Kidney epithelial cell (primary cell): ENCODE data around the gene LAMC1. TPM values are rescaled to one million over a fixed set of nuclear protein-coding genes. Genes with fewer than 3 reads are reported as not detected.
"Not testable (repeated sequence)": the region's sequence is repeated elsewhere in the genome, so short reads cannot be mapped to it uniquely, and the experiment has no call there.

ENCODE experiments used
- DNase-seq: peaks from one replicate; pipeline ENCODE4 v3.0.0-alpha.2; 2010; ENCODE audit warnings: low read depth
- H3K27me3 ChIP-seq: 2 replicates; pipeline ENCODE4 v1.6.0; 2011; ENCODE audit warnings: low read length; ENCODE audit not compliant: control insufficient read depth, insufficient read depth
- H3K36me3 ChIP-seq: 2 replicates; pipeline ENCODE4 v1.5.1; 2011; ENCODE audit warnings: low read length; ENCODE audit not compliant: control insufficient read depth, insufficient read depth
- H3K4me3 ChIP-seq: 2 replicates; pipeline ENCODE4 v1.5.1; 2011; ENCODE audit warnings: low read depth, mild to moderate bottlenecking, control low read depth, low read length
- total RNA-seq: library from RNA; depleted of rRNA; stranded (reverse); fragments of >200 nt; gene quantifications from 2 replicates; pipeline ENCODE4 v1.2.3, GENCODE V29; 2015
- TF ChIP-seq, protein P1 (sequence below): IDR thresholded peaks from 2 replicates; pipeline ENCODE4 v1.5.1; 2011; ENCODE audit warnings: mild to moderate bottlenecking, moderate library complexity, low read length, control low read depth, inconsistent platforms; ENCODE audit not compliant: insufficient read depth, poor library complexity, severe bottlenecking

LAMC1 gene
- total RNA-seq, 1 donor from 2014 or later: 172 TPM

DNA sequence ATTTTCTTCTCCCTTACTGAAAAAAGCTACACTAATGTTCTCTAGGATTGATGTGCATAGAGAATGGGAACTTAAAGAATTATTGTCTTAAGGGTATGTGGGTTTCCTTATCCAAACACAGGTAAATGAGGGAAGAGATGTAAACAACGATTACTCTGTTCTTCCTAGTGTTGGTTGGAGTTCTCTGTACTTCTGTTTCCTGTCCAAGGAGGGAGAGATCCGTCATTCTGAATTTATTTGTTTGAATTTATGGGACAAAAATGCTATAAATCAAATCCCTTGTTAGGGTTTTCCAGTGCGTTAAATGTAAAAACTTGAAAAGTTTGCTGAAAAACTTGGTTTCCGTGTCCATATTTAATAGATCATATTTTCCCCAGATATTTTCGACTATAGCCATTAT is 29.6 kb downstream of the LAMC1 start:
- Histone ChIP-seq H3K36me3 (no peaks in the 10 kb centered on the region), H3K27me3 (no peaks in the 10 kb centered on the region), H3K4me3 (no peak overlapping the region)
- TF ChIP-seq, protein P1, sequence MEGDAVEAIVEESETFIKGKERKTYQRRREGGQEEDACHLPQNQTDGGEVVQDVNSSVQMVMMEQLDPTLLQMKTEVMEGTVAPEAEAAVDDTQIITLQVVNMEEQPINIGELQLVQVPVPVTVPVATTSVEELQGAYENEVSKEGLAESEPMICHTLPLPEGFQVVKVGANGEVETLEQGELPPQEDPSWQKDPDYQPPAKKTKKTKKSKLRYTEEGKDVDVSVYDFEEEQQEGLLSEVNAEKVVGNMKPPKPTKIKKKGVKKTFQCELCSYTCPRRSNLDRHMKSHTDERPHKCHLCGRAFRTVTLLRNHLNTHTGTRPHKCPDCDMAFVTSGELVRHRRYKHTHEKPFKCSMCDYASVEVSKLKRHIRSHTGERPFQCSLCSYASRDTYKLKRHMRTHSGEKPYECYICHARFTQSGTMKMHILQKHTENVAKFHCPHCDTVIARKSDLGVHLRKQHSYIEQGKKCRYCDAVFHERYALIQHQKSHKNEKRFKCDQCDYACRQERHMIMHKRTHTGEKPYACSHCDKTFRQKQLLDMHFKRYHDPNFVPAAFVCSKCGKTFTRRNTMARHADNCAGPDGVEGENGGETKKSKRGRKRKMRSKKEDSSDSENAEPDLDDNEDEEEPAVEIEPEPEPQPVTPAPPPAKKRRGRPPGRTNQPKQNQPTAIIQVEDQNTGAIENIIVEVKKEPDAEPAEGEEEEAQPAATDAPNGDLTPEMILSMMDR: no peak
- no peak for DNase-seq

DNA sequence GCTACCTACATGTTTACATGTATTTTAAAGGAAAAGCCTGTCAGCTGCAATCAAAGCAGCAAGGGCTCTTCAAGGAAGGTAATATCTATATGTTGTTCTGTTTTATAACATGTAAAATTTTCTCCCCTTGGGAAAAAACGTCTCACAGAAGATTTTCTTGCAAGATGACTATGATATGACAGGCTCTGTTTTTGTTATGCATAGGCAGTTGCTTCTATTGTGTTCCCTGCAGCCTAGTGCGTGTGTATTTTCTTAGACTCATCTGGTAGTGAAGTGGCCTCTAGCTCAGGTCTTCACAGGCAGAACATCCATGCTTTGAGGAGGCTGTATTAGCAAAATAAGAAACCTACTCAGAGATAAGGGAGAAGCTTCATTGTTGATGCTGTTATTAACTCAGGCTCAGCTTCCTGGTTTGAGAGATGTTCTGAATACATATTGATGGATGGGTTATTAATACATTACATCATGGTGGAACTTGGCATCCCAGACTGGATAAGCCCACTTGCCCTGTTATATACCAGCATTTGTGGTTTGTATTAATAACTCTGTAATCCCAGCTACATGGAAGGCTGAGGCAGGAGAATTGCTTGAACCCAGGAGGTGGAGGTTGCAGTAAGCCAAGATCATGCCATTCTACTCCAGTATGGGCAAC is 35.8 kb downstream of the LAMC1 start:
- no peaks in the 10 kb centered on the region for H3K27me3 ChIP-seq
- H3K4me3 ChIP-seq: no peak overlapping the region
- TF ChIP-seq, protein P1: no peak
- no peak for DNase-seq
- H3K36me3 ChIP-seq: no peaks in the 10 kb centered on the region

GRCh38 chr1:183061194-183061593 is 38.0 kb downstream of the LAMC1 start:
- no peak overlapping the region for H3K4me3 ChIP-seq
- H3K27me3 ChIP-seq: no peaks in the 10 kb centered on the region
- no peak for DNase-seq
- TF ChIP-seq, protein P1: no peak
- no peaks in the 10 kb centered on the region for H3K36me3 ChIP-seq

GRCh38 chr1:183063349-183063748 is 40.1 kb downstream of the LAMC1 start:
- H3K36me3 ChIP-seq: no peaks in the 10 kb centered on the region
- H3K27me3 ChIP-seq: no peaks in the 10 kb centered on the region
- no peak overlapping the region for H3K4me3 ChIP-seq
- DNase-seq: no peak
- TF ChIP-seq, protein P1: no peak

- H3K36me3 ChIP-seq: no peaks in the 10 kb centered on the region
- no peak for DNase-seq
- TF ChIP-seq, protein P1: no peak
- H3K27me3 ChIP-seq: no peaks in the 10 kb centered on the region
- H3K4me3 ChIP-seq: no peak overlapping the region
Observed at GRCh38 chr1:183065168-183065706, 42.0 kb downstream of the LAMC1 start.

DNA sequence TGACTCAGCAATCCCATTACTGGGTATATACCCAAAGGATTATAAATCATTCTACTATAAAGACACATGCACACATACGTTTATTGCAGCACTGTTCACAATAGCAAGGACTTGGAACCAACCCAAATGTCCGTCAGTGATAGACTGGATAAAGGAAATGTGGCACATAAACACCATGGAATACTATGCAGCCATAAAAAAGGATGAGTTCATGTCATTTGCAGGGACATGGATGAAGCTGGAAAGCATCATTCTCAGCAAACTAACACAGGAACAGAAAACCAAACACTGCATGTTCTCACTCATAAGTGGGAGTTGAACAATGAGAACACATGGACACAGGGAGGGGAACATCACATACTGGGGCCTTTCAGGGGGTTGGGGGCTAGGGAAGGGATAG is 43.2 kb downstream of the LAMC1 start:
- H3K36me3 ChIP-seq, H3K4me3 ChIP-seq, H3K27me3 ChIP-seq, DNase-seq: not testable (repeated sequence)
